AG09319 (cell line): ENCODE data around the gene RAB8B.
A peak's percentile ranks its signal among the peaks of the same experiment; 100 is the strongest.

ENCODE experiments used
- DNase-seq: peaks from one replicate; pipeline ENCODE4 v3.0.0-alpha.2; 2010; ENCODE audit warnings: low read depth; ENCODE audit errors: extremely low read depth
- CTCF ChIP-seq: IDR thresholded peaks from 2 replicates; pipeline ENCODE4 v1.5.1; 2011; ENCODE audit warnings: low read depth, mild to moderate bottlenecking, inconsistent platforms, low read length, moderate library complexity

Gene RAB8B

GRCh38 chr15:63156755-63157117 lies 32.7 kb upstream of the RAB8B start:
- DNase-seq: no peak
- no peak for TF ChIP-seq CTCF

GRCh38 chr15:63157118-63157843 lies 32.1 kb upstream of the RAB8B start, which contains the start of gene RPS27L:
RPS27L (minus strand) TSS chr15:63157477; CDS start chr15:63157405, 72 bp downstream.
- no peak for TF ChIP-seq CTCF
- DNase-seq: peak; percentile 89

GRCh38 chr15:63157891-63158431 lies 31.4 kb upstream of the RAB8B start:
- TF ChIP-seq CTCF: peak; percentile 31
- peak; percentile 61 for DNase-seq

GRCh38 chr15:63160638-63161037 lies 28.8 kb upstream of the RAB8B start:
- no peak for DNase-seq
- TF ChIP-seq CTCF: no peak

- TF ChIP-seq CTCF: no peak
- DNase-seq: no peak
Measured at GRCh38 chr15:63163217-63163616, 26.2 kb upstream of the RAB8B start.

- no peak for TF ChIP-seq CTCF
Measured at GRCh38 chr15:63165166-63165859, 24.1 kb upstream of the RAB8B start.

GRCh38 chr15:63166219-63166618 lies 23.2 kb upstream of the RAB8B start:
- no peak; the same call in none of the 2 replicates for TF ChIP-seq CTCF
- DNase-seq: no peak

More at GRCh38 chr15:63165166-63165859, 24.1 kb upstream of the RAB8B start:
- no peak for DNase-seq
